GM04504 (cell line): ENCODE data around the gene CHST6.
"Not testable (repeated sequence)": the region's sequence is repeated elsewhere in the genome, so short reads cannot be mapped to it uniquely, and the experiment has no call there.

Source experiments
- DNase-seq: peaks from one replicate; pipeline ENCODE4 v3.0.0-alpha.2; 2012; ENCODE audit warnings: low read depth

CHST6 gene

GRCh38 chr16:75502916-75503605 is 7.8 kb upstream of the CHST6 start:
- DNase-seq = no peak

- DNase-seq = not testable (repeated sequence)
Measured at GRCh38 chr16:75501820-75502219, 6.6 kb upstream of the CHST6 start.

GRCh38 chr16:75501359-75501758 is 6.1 kb upstream of the CHST6 start:
- no peak for DNase-seq

- not testable (repeated sequence) for DNase-seq
Measured at GRCh38 chr16:75498605-75499322, 3.5 kb upstream of the CHST6 start.

GRCh38 chr16:75497558-75497957 is 2.3 kb upstream of the CHST6 start:
- DNase-seq = no peak

GRCh38 chr16:75494661-75495075 is 573 bp downstream of the CHST6 start:
- no peak for DNase-seq

- DNase-seq = no peak
Measured at GRCh38 chr16:75494184-75494583, 1.1 kb downstream of the CHST6 start.

GRCh38 chr16:75491876-75492275 is 3.4 kb downstream of the CHST6 start:
- no peak for DNase-seq

GRCh38 chr16:75488322-75488721 is 6.9 kb downstream of the CHST6 start:
- no peak for DNase-seq

GRCh38 chr16:75486676-75487313 is 8.4 kb downstream of the CHST6 start:
- no peak for DNase-seq

GRCh38 chr16:75486014-75486675 is 9.1 kb downstream of the CHST6 start:
- DNase-seq = no peak

- no peak for DNase-seq
Measured at GRCh38 chr16:75485230-75486013, 9.8 kb downstream of the CHST6 start.

GRCh38 chr16:75483222-75483621 is 12.0 kb downstream of the CHST6 start:
- no peak for DNase-seq

- DNase-seq = no peak
Measured at GRCh38 chr16:75482434-75483205, 12.6 kb downstream of the CHST6 start.

GRCh38 chr16:75481475-75481874 is 13.8 kb downstream of the CHST6 start:
- no peak for DNase-seq

GRCh38 chr16:75479421-75479990 is 15.7 kb downstream of the CHST6 start:
- DNase-seq = no peak

GRCh38 chr16:75478480-75479345 is 16.5 kb downstream of the CHST6 start:
- DNase-seq = no peak

- DNase-seq = no peak
Measured at GRCh38 chr16:75477680-75478473, 17.4 kb downstream of the CHST6 start.

- DNase-seq = no peak
Measured at GRCh38 chr16:75476817-75477216, 18.4 kb downstream of the CHST6 start.
